Fibroblast of skin of right biceps (primary cell): Measurements from ENCODE around the gene MAN2B1.
"Not testable (repeated sequence)": the region's sequence is repeated elsewhere in the genome, so short reads cannot be mapped to it uniquely, and the experiment has no call there.

Experiments
- DNase-seq: peaks from one replicate; pipeline ENCODE4 v3.0.0-alpha.2; 2013

MAN2B1 gene

GRCh38 chr19:12656899-12657571 lies 9.5 kb downstream of the MAN2B1 start:
- no peak for DNase-seq

- no peak for DNase-seq
Observed at GRCh38 chr19:12655546-12655945, 11.0 kb downstream of the MAN2B1 start.

GRCh38 chr19:12652219-12652618 lies 14.3 kb downstream of the MAN2B1 start:
- no peak for DNase-seq

GRCh38 chr19:12649941-12650340 lies 16.6 kb downstream of the MAN2B1 start:
- DNase-seq: no peak

GRCh38 chr19:12648088-12648487 lies 18.5 kb downstream of the MAN2B1 start:
- no peak for DNase-seq

GRCh38 chr19:12647490-12648071 lies 19.0 kb downstream of the MAN2B1 start:
- DNase-seq: peak; percentile 27

GRCh38 chr19:12647047-12647446 lies 19.5 kb downstream of the MAN2B1 start:
- DNase-seq: no peak

- DNase-seq: no peak
Observed at GRCh38 chr19:12646551-12646950, 20.0 kb downstream of the MAN2B1 start.

GRCh38 chr19:12643716-12644115 lies 22.8 kb downstream of the MAN2B1 start:
- DNase-seq: not testable (repeated sequence)

GRCh38 chr19:12642506-12642905 lies 24.0 kb downstream of the MAN2B1 start:
- DNase-seq: no peak

- no peak for DNase-seq
Observed at GRCh38 chr19:12641456-12641855, 25.1 kb downstream of the MAN2B1 start.

- peak; percentile 81 for DNase-seq
Observed at GRCh38 chr19:12639901-12640613, 26.5 kb downstream of the MAN2B1 start.

GRCh38 chr19:12638611-12639182 lies 27.8 kb downstream of the MAN2B1 start:
- no peak for DNase-seq

GRCh38 chr19:12636631-12637030 lies 29.9 kb downstream of the MAN2B1 start:
- DNase-seq: no peak

GRCh38 chr19:12629215-12629614 lies 37.3 kb downstream of the MAN2B1 start:
- DNase-seq: no peak

- DNase-seq: peak; percentile 30
Observed at GRCh38 chr19:12628040-12629022, 38.2 kb downstream of the MAN2B1 start.

- DNase-seq: no peak
Observed at GRCh38 chr19:12626958-12627357, 39.6 kb downstream of the MAN2B1 start.

- DNase-seq: peak; percentile 27
Observed at GRCh38 chr19:12623361-12624031, 43.0 kb downstream of the MAN2B1 start.

- DNase-seq: not testable (repeated sequence)
Observed at GRCh38 chr19:12621253-12622024, 45.1 kb downstream of the MAN2B1 start.

- no peak for DNase-seq
Observed at GRCh38 chr19:12617646-12618045, 48.9 kb downstream of the MAN2B1 start.

GRCh38 chr19:12611361-12611699 lies 55.2 kb downstream of the MAN2B1 start:
- DNase-seq: peak; percentile 79
